ENCODE results near the gene IL12B.
"Not testable (repeated sequence)": the region's sequence is repeated elsewhere in the genome, so short reads cannot be mapped to it uniquely, and the experiment has no call there.

The IL12B gene

DNA sequence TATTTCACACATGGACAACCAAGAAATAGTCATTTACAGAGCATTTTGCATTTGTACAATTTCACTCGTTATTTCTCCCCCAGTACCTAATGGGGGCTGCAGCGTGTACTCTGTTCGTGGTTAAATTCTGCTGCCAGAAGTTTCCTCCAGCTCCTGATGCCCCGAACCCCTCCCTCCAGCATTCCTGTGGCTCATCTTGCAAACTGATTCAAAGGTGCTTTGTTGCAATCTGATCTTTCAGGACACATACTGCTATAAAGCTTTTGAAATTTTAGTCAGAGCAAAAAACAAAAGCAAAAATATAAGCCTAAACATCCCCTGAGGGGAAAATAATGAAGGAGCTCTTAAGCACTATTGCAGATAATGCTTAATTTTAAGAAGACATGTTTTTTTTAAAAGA lies 39.5 kb downstream of the IL12B start:
- DNase-seq (ENCODE audit: low read depth), result no peak

DNA sequence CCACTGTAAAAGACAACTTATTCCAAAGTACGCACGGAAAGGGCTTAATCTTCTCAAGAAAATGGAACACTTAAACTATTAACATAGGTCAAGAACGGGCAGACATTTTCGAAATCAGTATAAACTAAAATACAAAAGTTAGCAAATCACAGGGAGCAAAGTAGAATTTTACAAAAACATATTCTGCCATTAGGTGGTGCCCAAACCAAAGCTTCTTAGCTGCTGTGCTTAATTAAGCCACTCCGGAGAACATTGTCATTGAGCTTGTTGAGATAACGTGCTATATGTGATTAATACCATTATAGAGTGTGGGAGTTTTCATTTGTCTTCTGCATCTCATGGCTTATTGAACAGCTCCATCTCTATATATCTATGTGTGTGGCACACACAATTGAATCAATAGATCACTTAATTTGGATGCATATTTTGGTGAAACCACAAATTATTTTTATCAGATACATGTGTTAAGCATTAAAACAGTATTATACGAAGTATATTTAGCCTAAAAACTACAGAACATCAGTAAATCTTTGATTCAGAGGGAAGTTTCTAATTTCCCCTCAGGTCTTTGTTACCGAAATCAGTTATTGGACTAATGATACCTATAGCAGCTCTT lies 43.8 kb downstream of the IL12B start:
- no peak for DNase-seq (ENCODE audit: low read depth)

DNA sequence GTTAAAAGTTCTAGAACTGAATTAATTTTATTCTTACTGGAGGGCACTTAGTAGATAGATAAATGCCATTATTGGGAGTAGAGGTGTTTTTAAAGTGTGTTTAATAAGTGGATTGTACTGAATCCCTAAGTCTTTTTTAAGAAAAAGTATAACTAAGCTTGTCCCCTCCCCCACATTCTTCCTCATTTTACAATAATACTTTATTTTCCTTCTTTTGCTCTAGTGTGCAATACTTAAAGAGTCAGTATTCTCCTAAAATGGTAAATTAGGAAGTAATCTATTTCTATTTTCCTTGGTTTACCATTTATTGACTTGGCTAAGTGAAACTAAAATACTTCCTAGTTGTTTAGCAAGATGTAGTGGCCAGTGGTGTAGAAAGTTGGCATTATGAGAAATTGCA lies 55.6 kb downstream of the IL12B start:
- no peak for DNase-seq (ENCODE audit: low read depth)

DNA sequence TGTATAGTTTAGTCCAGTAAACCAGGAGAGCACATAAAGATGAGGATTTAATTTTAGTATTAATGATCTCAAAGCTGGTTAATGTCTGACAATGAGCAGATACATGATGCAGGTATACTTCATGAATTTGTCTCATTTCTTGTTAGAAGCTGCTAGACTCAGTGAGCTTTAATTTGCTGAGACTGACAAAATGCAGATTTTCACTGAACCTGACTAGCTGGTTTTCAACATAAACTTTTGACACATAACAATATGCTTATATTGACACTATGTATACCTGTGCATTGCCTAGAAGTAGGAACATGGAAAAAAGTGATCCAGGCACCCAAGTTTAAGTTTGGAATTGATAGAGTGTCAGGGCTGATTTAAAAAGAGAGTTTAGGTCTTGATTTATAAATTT lies 56.4 kb downstream of the IL12B start:
- no peak for DNase-seq (ENCODE audit: low read depth)

DNA sequence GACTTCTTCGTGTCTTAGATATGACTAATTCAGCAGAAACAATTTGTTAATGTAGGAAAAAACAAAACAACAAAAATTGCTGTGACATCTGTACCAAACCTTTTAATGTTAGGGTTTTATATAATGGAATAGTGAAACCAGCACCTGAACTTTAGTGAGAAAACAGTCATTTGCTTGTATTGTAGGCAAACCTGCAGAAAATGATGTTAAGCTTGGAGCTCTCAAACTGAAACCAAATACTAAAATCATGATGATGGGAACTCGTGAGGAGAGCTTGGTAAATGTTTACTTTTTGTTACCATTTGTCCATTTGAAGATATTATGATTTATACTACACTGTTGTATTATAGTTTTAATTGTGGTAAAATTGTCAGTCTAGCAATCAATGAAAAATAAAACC lies 60.6 kb downstream of the IL12B start:
- DNase-seq (ENCODE audit: low read depth), result no peak

DNA sequence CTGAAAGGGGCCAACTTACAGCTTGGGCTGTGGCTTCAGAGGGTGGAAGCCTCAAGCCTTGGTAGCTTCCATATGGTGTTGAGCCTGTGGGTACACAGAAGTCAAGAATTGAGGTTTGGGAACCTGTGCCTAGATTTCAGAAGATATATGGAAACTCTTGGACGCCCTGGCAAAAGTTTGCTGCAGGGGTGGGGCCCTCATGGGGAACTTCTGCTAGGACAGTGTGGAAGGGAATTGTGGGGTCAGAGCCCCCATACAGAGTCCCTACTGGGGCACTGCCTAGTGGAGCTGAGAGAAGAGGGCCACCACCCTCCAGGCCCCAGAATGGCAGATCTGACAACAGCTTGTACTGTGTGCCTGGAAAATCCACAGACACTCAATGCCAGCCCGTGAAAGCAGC lies 63.5 kb downstream of the IL12B start:
- DNase-seq (ENCODE audit: low read depth), result not testable (repeated sequence)

Data from stimulated activated CD4-positive, alpha-beta T cell treated with anti-CD3 and anti-CD28 coated beads, Interleukin-2, amount 100 ng/mL, for 4 hours (primary cell).